ENCODE measurements around the gene LRRC36.

LRRC36 gene

DNA sequence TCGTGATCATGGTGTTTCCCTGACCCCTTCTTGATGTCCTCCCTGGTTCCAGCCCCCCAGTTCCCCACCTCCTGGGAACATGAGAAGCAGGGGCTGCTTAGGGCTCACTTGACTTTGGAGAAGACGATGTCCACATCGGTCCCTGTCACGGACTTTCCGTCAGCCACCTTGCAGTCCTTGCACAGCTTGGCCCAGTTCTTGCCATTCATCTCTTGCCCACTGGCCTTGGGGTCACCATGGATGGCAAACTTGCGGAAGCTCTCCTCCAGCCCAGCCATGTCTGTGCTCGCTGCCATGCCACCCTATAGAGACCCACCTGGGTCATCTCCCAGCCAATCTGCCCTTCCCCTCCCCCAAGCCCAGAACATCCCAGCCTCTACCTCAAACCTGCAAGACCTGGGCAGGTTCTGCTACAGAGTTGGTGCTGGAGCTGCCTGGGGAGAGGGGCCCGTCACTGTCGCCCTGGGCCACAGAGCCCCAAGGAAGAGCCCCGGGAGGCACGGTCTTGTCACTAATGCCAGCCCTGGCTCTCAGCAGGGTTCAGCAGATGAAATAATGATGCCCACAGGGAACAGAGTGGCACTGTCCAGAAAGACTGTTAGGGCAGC lies 64.3 kb downstream of the LRRC36 start:
- DNase-seq, result peak; percentile 17

DNA sequence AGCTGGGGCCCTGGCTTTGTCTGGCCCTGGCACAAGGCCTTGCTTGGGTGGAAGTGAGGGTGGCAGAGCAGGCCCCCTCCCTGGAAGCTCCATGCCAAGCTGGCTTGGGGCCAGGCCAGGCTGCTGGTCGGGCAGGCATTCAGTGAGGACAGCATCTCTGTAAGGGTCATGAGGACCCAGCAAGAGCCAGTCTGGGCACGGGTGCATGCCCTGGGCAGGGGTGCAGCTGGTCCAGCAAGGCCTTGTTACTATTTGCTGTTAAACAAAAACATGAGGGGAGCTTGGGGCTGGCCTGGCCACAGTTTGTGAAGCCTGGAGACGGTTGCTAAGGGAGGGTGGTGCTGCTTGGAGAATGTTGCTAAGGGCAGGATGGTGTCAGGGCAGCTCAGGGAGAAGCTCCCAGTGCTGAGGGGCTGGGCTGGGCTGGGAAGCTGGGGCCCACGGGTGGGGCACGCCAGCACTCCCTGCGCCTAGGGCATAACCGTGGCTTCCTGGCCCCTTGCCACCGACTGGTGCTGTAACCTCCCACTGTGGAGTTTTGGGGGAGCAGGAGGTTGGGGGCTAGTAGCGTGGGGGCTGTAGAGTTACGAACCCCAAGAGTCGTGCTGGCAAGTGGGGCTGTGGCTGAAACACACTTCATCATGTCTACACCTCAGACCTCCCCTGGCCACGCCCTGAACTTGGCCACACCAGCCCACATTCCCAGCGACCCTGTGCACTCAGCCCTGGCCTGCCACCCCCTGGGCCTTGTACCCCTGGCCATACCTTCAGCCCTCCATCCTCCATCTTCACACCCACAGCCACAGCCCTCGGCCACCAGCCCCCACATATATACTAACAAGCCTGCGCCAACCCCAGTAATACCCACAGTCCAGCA lies 65.0 kb downstream of the LRRC36 start:
- peak; percentile 29 for DNase-seq

DNA sequence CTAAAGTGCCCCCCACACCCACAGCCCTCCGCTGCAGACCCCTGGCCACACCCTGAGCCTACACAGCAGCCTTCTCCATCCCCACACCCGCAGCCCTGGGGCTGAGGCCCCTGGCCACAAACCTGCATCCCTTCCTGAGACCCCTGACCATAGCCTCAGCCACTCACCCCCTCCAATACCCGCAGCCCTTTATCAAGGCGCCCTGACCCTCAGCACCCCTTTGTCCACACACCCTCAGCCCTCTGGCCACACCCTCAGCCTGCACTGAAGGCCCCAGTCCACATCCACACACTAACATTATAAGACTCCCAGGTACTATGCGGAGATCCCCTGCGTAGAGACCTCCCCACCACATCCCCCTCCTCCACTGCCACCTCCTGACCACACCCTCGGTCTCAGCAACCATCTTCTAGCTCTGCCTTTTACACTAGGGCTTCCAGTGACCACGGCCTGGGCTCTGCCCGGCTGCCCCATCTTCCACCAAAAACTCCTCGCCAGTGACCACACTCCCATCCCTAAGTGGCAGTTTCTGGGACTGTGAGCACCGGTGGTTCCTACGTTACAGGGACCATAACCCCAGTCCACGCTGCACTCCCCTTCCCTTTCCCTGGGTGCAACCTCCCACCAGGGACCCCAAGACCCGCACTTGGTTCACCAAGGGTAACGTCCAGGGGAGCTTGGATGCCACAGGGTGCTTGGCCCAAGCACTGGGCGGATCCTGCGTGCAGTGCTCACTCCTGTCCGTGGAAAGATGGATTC lies 65.9 kb downstream of the LRRC36 start:
- DNase-seq, result peak; percentile 27

- DNase-seq, result peak; percentile 46
Measured at GRCh38 chr16:67393111-67393787, 66.6 kb downstream of the LRRC36 start, which contains the start of gene TPPP3. TPPP3 (minus strand) TSS chr16:67393498; CDS start chr16:67391111, 2,387 bp downstream.

DNA sequence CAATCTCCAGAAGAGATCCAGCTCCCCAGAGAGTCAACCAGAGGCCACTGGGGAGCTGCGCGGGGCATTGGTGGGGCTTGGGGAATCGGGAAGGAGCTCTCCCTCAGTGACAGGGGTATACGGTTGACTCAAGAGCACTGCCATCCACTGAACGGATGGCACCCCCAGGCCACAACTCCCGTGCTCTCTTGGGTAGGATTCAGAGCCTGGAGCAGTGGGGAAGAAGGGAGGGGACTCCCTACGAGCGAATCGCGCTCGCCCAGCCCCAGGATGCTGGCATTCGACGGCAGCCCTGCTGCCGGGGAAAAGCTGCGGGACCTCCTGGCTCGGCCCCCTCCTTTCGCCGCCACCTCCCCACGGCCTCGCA lies 67.2 kb downstream of the LRRC36 start:
- no peak for DNase-seq

DNA sequence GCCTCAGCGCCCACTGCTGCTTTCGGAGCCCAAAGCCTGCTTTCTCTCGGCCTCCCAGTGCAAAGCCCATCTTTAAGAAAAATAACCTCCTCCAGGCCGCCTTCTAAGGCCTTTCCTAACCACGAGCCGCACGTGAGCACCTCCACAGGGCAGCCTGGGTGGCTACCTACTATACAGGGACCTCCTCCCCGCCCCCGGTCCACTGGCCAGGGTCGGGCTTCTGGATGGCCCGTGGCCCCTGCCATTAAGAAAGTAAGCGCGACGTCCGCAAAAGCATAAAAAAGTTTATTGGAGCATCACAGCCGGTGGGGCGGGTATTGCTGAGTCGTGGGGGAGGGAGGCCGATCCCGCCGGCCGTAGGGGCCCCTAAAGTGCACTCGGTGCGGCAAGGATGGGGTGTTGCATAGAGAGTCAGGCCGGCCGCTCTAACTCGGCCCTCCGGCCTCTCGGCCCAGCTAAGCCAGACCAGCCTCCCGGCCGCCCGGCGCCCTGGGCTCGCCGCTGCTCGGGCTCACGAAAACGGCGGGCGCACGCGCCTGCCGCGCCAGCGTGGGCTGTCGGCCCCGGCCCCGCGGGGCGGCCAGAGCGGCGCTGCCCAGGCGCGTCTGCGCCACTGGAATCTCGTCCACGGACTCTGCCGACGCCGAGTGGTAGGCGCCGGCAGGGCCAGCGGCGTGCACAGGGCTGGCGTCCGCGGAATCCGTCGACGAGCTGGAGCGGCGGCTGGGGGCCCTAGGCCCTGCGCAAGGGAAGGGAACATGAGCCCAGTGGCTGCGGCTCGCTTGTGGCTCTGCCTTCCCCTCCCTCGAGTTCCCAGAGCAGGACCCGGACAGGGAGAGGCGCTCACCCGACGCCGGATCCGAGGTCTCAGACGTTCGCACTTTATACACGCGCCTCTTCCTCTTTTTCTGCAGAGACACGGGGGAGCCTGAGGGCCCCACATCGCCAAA lies 67.8 kb downstream of the LRRC36 start:
- DNase-seq, result no peak

- no peak for DNase-seq
Measured at GRCh38 chr16:67395105-67395457, 68.5 kb downstream of the LRRC36 start.

DNA sequence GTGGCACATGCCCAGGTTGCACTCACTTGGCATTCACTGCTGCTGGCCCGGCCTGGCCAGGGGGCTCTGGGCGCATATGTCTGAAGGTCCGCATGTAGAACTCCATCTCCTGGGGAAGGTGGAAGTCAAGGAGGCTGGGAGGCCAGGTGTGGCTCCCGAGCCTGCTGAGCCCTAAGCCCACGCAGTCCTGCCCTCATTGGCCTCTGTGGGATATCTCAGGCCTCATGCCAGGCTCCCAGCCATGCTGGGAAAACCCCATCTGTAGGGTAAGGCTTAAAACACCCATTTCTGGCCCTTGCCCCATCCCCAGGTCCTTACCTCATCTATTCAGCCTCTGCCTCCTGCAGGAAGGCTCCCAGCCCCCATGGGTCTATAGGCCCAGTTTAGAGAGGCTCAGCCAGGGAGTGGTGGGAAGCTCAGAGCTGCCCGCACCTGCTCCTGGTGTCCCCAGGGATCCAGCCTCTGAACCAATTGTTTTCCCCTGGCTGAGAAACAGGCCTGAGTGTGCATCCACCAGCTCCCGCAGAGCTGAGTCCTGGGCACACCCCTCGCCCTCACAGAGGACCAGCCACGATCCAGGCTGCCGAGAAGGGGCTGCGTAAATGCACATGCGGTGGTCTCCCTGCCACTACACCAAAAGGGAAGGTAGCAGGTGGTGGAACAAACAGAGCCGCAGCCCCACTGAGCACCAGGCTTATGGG lies 69.0 kb downstream of the LRRC36 start:
- no peak for DNase-seq

DNA sequence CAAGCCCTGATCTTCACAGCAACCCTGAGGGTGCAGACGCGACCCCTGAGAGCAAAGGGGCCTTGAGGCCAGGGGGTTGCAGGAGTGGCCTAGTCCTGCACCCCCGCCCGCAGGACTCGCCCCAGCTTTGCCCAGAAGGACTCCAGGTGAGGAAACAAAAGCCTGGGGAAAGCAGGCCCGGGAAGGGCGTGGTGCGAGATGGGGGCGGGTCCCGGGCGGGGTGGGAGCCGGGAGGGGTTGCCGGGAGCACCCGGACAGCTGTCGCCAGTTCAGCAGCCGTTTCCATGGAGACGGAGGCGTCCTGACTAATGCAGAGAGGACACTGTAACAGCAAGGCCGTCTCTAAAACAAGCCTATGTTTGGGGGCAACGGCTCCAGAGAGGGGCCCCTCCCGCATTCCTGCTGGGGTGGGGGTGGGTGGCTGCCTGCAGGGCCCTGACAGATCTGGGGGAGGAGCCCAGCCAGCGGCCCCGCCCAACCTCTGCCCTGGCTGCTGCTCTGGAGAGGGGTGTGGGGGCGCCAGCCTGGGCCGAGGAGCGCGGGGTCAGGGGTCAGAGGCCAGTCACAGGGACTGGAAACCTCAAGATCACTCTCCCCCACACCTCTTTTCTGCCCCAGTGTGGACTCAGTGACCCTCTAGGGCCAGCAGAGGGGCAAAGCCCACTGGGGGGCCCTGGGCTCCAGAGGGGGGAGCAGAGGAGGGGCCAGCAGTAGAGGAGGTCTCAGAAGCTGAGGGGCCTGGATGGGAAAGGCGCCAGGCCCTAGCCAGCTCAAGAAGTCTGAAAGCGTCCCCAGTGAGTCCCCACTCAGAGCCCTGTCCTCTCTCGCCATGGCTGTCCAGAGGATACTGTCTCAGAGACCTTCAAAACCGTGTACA lies 69.8 kb downstream of the LRRC36 start:
- no peak for DNase-seq

GRCh38 chr16:67397036-67397801 lies 70.6 kb downstream of the LRRC36 start:
- no peak for DNase-seq

DNA sequence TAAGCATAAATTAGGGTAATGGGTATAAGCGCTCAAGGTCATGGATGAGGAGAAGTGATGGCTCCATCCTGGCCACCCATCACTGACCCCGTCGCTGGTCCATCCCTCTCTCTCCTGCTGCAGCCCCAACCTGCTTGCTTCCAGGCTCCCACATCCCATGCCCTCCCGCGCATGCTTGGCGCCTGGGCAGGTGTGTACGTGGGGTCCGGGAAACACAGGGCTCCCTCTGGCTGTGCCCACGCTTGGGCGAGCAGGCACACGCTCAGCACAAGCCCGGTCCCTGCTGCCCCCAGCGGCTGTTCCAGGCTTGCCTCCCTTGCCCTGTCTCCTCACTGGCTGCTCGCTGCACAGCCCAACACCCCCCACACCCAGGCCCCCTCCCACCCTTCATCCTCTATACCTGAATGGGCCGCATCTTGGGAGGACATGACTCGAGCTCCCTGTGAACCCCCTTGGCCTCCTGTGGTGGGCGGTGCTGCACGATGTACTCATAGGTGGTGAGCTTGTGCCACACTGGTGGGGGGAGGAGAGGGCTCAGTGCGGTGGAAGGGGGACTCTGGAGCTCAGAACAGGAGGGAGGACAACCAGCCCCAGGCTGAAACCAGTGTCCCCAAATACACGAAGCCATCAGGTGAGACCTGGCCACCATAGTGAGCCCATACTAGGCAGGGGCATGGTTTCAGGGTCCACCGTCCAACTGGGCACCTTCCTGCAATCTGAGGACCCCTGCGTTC lies 71.4 kb downstream of the LRRC36 start:
- no peak for DNase-seq

DNA sequence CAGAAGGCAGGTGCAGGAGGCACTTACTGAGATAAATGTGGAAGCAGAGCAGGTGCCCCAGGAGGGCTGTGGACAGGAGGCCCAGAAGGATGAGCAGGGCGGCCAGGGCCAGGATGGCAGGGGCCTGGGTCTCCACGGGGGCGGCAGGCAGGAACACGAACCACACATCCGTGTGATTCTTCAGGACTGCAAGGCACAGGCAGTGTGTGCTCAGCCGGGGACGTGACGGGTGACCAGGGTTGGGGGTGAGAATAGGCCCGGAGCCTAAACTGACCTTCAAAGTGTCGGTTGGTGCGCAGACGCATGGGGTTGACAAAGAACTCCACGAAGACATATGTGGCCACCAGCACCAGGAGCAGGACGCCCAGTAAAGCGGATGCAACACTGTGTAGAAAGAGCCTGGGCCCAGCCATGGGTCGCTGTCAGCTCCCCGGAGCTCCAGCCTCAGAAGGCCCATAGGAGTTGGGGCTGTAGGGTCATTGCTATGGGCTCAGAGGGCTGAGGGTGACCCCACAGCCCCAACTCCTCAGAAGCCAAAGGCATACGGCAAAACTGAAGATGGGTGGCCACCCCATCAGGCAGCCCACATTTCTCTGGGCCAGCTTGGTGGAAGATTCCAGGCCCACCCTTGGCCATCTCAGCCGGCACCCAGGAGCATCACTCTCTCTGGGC lies 72.1 kb downstream of the LRRC36 start:
- DNase-seq, result no peak

DNA sequence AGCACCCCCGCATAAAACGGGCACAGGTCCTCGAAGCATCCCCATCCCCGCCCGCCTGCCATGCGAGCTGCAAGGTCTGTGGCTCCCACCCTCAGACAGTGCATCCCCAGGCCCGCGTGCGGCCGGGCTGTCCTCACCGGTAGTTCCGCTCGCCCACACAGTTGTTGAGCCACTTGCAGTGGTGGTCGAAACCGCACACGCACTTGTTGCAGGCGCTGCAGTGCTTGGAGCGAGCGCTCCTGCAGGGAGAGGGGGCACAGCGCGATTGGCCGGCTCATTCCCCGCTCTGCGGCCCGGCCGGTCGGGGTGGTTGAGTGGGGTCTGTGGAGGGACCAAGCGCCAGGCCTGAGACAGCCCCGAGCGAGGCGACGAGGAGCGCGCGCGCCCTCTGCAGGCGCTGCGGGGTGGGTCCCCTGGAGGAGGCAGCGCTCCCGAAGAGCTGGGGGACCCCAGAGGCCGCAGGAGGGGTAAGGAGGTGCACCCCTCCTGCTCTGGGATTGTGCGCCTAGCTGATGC lies 72.7 kb downstream of the LRRC36 start:
- DNase-seq, result peak; percentile 61

DNA sequence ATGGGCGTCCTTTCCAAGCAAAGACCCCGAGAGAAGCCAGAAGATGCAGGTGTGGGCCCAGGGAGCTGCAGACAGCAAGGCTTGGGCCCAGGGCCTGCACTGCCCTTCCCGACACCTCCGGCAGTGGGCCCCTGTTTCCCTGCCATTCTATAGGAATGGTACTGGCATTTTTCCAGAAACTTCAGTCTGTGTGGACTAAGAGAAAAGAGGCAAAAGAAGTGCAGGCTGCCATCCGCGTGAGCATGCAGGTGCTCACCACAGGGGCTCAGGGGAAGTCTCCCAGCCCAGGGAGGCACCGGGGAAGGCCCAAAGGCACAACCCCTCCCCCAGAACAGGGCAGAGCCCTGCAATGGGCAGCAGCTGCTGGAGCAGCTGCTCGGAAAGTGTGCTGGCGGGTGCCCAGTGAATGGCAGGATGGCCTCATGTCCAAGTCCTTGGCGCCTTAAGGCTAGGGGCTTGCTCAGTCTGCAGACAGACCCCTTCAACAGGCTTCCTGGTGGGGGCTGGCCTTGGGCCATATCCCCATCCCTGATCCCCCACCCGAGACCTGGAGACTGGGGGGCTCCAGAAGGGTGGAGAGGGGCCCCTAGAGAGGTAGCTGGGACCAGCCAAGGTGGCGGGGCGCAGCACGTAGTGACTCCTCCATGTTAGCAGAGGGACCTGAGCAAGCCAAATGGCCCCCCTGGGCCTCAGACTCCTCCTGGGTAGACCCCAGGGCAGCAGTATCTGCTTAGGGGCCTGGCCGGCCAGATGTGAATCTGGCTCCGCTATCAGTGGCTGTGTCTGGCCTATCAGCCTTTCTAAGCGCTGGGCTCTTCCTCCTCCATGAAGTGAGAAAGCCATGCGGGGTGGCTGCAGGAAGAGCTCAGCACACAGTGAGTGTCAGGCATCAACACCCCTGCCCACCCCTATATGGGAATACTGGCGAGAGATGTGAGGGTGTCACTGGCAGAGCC lies 73.4 kb downstream of the LRRC36 start:
- no peak for DNase-seq

DNA sequence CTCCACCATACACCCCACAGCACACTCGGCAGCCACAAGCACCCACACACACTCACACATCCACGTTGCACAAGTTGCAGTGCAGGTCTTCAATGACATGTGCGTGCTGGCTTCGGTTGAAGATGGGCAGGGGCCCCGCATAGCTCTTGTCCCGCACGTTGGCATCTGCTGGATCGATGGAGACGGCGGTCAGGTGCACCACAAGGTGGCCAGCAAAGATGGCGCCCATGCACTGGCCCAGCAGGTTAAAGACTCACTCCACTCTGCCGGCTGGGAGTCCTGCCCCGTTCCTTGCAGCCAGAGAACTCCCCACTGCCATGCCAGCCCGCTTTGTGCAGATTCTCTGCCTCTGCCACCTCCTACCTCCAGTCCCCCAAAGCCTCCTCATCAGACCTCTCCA lies 74.3 kb downstream of the LRRC36 start:
- no peak for DNase-seq

DNA sequence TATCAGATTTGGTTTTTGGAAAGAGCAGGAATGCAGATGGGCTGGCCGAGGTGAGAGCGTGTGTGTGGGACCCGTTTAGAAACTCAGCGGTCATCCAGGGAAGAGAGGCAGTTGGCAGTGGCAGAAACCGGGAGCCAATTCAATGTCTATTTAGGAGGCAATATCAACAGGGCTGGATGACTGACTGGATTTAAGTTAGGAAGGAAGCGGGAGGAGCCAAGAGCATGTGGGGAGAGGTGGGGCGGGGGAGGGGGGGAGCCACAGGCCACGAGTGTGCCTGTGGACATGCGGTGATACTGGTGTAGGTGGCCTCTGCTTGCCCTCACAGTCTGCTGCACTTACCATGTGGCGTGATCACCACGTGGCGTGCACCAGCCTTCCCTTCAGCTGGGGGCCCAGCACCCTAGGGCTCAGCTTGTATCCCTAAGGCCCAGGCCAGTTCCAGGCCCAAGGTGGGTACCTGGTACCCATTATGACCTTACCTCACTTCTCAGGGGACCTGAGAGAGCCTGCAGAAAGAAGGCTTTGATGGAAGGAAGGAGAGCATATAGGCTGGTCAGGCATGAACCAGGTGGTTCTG lies 77.5 kb downstream of the LRRC36 start:
- DNase-seq, result no peak
